DOHH2 (cell line): Measurements from ENCODE around the gene IDNK.

ENCODE experiments used
- H3F3A ChIP-seq: fragments of 200-600 bp; sonication (generic), shearing (Covaris generic); 2 replicates; pipeline ENCODE4 v1.6.0; 2016; ENCODE audit warnings: antibody characterized with exemption, mild to moderate bottlenecking; ENCODE audit not compliant: control insufficient read depth, insufficient read depth
- H3K27ac ChIP-seq: fragments of 200-600 bp; sonication (generic); 2 replicates; pipeline ENCODE4 v1.5.1; 2014; ENCODE audit warnings: low read depth, mild to moderate bottlenecking, low read length, moderate library complexity
- H3K27me3 ChIP-seq: fragments of 200-600 bp; sonication (generic); 2 replicates; pipeline ENCODE4 v1.6.1; 2014; ENCODE audit warnings: mild to moderate bottlenecking, low read length, mixed read lengths; ENCODE audit not compliant: control insufficient read depth
- H3K36me3 ChIP-seq: fragments of 200-600 bp; sonication (generic); 2 replicates; pipeline ENCODE4 v1.6.1; 2014; ENCODE audit warnings: mild to moderate bottlenecking, low read length, moderate library complexity, mixed read lengths; ENCODE audit not compliant: control insufficient read depth
- H3K4me1 ChIP-seq: fragments of 200-600 bp; sonication (generic); 2 replicates; pipeline ENCODE4 v1.6.1; 2014; ENCODE audit warnings: mild to moderate bottlenecking, low read length, mixed read lengths; ENCODE audit not compliant: control insufficient read depth
- H3K4me2 ChIP-seq: fragments of 200-600 bp; sonication (generic); 2 replicates; pipeline ENCODE4 v1.6.0; 2014; ENCODE audit warnings: mild to moderate bottlenecking, low read length, moderate library complexity
- H3K4me3 ChIP-seq: fragments of 200-600 bp; sonication (generic); 2 replicates; pipeline ENCODE4 v1.5.1; 2014; ENCODE audit warnings: mild to moderate bottlenecking, low read length, mixed read lengths
- H3K79me2 ChIP-seq: fragments of 200-600 bp; sonication (generic); 2 replicates; pipeline ENCODE4 v1.6.1; 2014; ENCODE audit warnings: mild to moderate bottlenecking, low read length, mixed read lengths; ENCODE audit not compliant: control insufficient read depth
- H3K9me2 ChIP-seq: fragments of 200-600 bp; sonication (generic); replicated peaks from 2 replicates; pipeline ENCODE4 v1.6.1; 2014; ENCODE audit warnings: mild to moderate bottlenecking, low read length, mixed read lengths; ENCODE audit not compliant: control insufficient read depth
- H3K9me3 ChIP-seq: fragments of 200-600 bp; sonication (generic); 2 replicates; pipeline ENCODE4 v1.6.1; 2014; ENCODE audit warnings: antibody characterized with exemption, low read length, mixed read lengths; ENCODE audit not compliant: control insufficient read depth, insufficient read depth
- H4K20me1 ChIP-seq: fragments of 200-600 bp; sonication (generic); 2 replicates; pipeline ENCODE4 v1.6.0; 2014; ENCODE audit warnings: low read depth, mild to moderate bottlenecking, antibody characterized with exemption, low read length, moderate library complexity; ENCODE audit not compliant: control insufficient read depth, insufficient read depth
- CTCF ChIP-seq: fragments of 200-600 bp; sonication (generic); IDR thresholded peaks from one replicate; pipeline ENCODE4 v1.5.1; 2014; ENCODE audit warnings: antibody characterized with exemption, mild to moderate bottlenecking, low read depth, low read length; ENCODE audit not compliant: poor library complexity, severe bottlenecking
- EZH2phosphoT487 ChIP-seq: fragments of 200-600 bp; sonication (generic); IDR thresholded peaks from 2 replicates; pipeline ENCODE4 v1.6.1; 2017; ENCODE audit warnings: borderline replicate concordance, mild to moderate bottlenecking, antibody characterized with exemption, low read length, moderate library complexity, mixed read lengths

Gene IDNK

GRCh38 chr9:83671451-83671850 lies 48.5 kb downstream of the IDNK start:
- no peaks in the 10 kb centered on the region for H3F3A ChIP-seq
- no peak overlapping the region for H3K4me3 ChIP-seq
- no peaks in the 10 kb centered on the region for H4K20me1 ChIP-seq
- H3K27me3 ChIP-seq, result no peaks in the 10 kb centered on the region
- peaks cover 76% of the 10 kb centered on the region for H3K36me3 ChIP-seq
- H3K27ac ChIP-seq, result no peak overlapping the region
- peaks cover 17% of the 10 kb centered on the region for H3K79me2 ChIP-seq
- no peak overlapping the region for H3K4me2 ChIP-seq
- H3K4me1 ChIP-seq, result peaks cover 7% of the 10 kb centered on the region
- no peak for TF ChIP-seq EZH2phosphoT487
- no peaks in the 10 kb centered on the region for H3K9me2 ChIP-seq
- no peaks in the 10 kb centered on the region for H3K9me3 ChIP-seq

- no peaks in the 10 kb centered on the region for H3K4me1 ChIP-seq
- no peak overlapping the region for H3K4me2 ChIP-seq
- peaks cover 84% of the 10 kb centered on the region for H3K36me3 ChIP-seq
- no peak for TF ChIP-seq EZH2phosphoT487
- TF ChIP-seq CTCF, result no peak
- H3K9me2 ChIP-seq, result no peaks in the 10 kb centered on the region
- H4K20me1 ChIP-seq, result no peaks in the 10 kb centered on the region; the same call in 1 of the 2 replicates
- no peaks in the 10 kb centered on the region for H3K9me3 ChIP-seq
- H3F3A ChIP-seq, result no peaks in the 10 kb centered on the region; the same call in 1 of the 2 replicates
- no peak overlapping the region for H3K27ac ChIP-seq
- no peaks in the 10 kb centered on the region for H3K27me3 ChIP-seq
- H3K4me3 ChIP-seq, result no peak overlapping the region
- H3K79me2 ChIP-seq, result peaks cover 31% of the 10 kb centered on the region
Observed at GRCh38 chr9:83675466-83675865, 52.5 kb downstream of the IDNK start.

DNA sequence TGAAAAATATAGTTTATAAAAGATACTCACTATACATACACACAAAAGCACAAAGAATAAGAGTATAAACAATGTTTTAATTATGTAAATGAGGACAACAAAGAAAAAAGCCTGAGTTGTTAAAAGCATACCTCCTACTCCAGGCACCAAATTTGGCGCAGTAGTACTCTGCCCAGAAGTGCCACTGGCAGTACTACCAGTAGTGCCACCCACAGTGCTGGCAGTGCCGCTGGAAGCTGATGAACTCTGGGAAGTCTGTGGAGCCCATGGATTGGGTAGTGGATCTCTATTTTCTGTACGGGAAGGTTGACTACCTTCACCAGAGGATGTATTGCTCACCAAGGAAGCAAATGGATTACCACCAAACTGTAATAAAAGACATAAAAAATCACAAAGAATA lies 54.7 kb downstream of the IDNK start:
- peaks cover 47% of the 10 kb centered on the region for H3K79me2 ChIP-seq
- no peaks in the 10 kb centered on the region; the same call in 1 of the 2 replicates for H3F3A ChIP-seq
- H3K36me3 ChIP-seq, result peaks cover 83% of the 10 kb centered on the region
- no peaks in the 10 kb centered on the region for H3K27me3 ChIP-seq
- H3K4me3 ChIP-seq, result no peak overlapping the region
- H3K9me3 ChIP-seq, result no peaks in the 10 kb centered on the region
- H3K27ac ChIP-seq, result no peak overlapping the region
- H3K4me2 ChIP-seq, result no peak overlapping the region
- H4K20me1 ChIP-seq, result no peaks in the 10 kb centered on the region; the same call in 1 of the 2 replicates
- no peaks in the 10 kb centered on the region for H3K4me1 ChIP-seq
- H3K9me2 ChIP-seq, result no peaks in the 10 kb centered on the region
- TF ChIP-seq CTCF (no peak), EZH2phosphoT487 (no peak)

DNA sequence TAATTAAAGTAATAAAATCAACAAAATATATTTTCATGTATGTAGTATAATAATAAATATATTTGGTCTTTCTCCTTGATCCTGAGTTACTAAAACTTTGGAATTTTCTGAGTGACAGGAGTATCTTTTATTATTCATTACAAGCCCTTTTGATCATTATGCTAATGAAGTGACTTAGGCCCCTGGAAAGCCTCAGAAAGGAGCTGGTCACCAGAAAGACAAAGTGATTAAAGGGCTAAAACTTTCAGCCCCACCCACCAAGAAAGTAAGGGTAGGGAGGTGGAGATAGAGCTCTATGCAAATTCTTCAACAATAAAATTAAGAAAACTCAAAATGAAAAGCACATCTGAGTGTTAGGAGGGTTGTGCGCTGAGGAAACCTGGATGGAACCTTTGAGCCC lies 57.3 kb downstream of the IDNK start:
- no peak overlapping the region for H3K27ac ChIP-seq
- no peak overlapping the region for H3K4me3 ChIP-seq
- no peak overlapping the region for H3K4me2 ChIP-seq
- no peak for TF ChIP-seq CTCF
- peaks cover 8% of the 10 kb centered on the region for H4K20me1 ChIP-seq
- H3K36me3 ChIP-seq, result peaks cover 70% of the 10 kb centered on the region
- no peaks in the 10 kb centered on the region for H3K27me3 ChIP-seq
- H3K9me2 ChIP-seq, result no peaks in the 10 kb centered on the region
- H3K4me1 ChIP-seq, result no peaks in the 10 kb centered on the region
- H3K79me2 ChIP-seq, result peaks cover 65% of the 10 kb centered on the region
- no peaks in the 10 kb centered on the region for H3K9me3 ChIP-seq
- H3F3A ChIP-seq, result no peaks in the 10 kb centered on the region; the same call in 1 of the 2 replicates
